SK-N-MC (cell line): ENCODE measurements around the gene FAAP100.

Experiments used
- DNase-seq: peaks from one replicate; pipeline ENCODE4 v3.0.0-alpha.2; 2011; ENCODE audit warnings: low read depth, low spot score
- H3K27ac ChIP-seq: fragments of 200-600 bp; sonication (generic); 2 replicates; pipeline ENCODE4 v1.5.1; 2016; ENCODE audit warnings: mixed run types
- H3K36me3 ChIP-seq: fragments of 200-600 bp; sonication (generic); 2 replicates; pipeline ENCODE4 v1.6.1; 2017; ENCODE audit warnings: antibody characterized with exemption, low read length, mixed read lengths; ENCODE audit not compliant: insufficient read depth
- H3K4me3 ChIP-seq: fragments of 200-600 bp; sonication (generic); 2 replicates; pipeline ENCODE4 v1.5.1; 2016
- H3K9ac ChIP-seq: fragments of 200-600 bp; sonication (generic); 2 replicates; pipeline ENCODE4 v1.8.0; 2017; ENCODE audit warnings: mixed run types, mixed read lengths; ENCODE audit not compliant: insufficient read length
- H3K9me3 ChIP-seq: fragments of 200-600 bp; sonication (generic); 2 replicates; pipeline ENCODE4 v1.6.1; 2017; ENCODE audit warnings: low read depth, mild to moderate bottlenecking, antibody characterized with exemption, low read length, moderate library complexity, mixed read lengths
- EZH2 ChIP-seq: fragments of 200-600 bp; sonication (generic); IDR thresholded peaks from one replicate; pipeline ENCODE4 v1.6.1; 2017; ENCODE audit warnings: antibody characterized with exemption
- FOXP2 ChIP-seq: optimal IDR thresholded peaks from 2 replicates; pipeline ENCODE3; 2011; ENCODE audit warnings: mild to moderate bottlenecking, moderate library complexity; ENCODE audit not compliant: insufficient read depth; ENCODE audit errors: extremely low read length, control extremely low read depth
- POLR2AphosphoS5 ChIP-seq: IDR thresholded peaks from 2 replicates; pipeline ENCODE4 v1.6.1; 2012; ENCODE audit warnings: mild to moderate bottlenecking, low read depth, low read length, borderline replicate concordance

Gene FAAP100

DNA sequence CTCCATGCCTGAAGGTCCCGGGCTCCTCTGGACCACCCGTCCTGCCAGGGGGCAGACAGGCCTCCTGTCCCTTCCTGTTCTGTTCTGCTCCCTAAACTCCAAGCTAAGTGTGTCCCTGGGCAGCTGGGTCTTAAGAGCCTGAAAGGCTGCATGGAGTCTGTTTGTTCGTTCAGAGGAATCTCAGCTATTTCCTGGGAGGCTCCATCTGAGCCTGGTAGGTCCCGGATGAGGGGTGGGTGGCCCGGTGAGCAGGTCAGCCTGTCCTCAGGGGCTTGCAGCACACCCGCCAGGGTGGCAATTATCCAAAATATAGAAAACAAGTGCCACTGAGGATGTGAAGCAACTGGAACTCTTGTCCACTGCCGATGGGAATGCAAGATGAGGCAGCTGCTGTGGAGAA, 52.1 kb downstream of the FAAP100 start:
- H3K27ac ChIP-seq = peak overlapping the region; percentile 13; the same call in 1 of the 2 replicates
- no peak for TF ChIP-seq FOXP2
- TF ChIP-seq POLR2AphosphoS5 = no peak
- no peak for DNase-seq
- H3K4me3 ChIP-seq = no peak overlapping the region
- no peaks in the 10 kb centered on the region for H3K36me3 ChIP-seq
- no peaks in the 10 kb centered on the region for H3K9me3 ChIP-seq
- H3K9ac ChIP-seq = no peak overlapping the region

DNA sequence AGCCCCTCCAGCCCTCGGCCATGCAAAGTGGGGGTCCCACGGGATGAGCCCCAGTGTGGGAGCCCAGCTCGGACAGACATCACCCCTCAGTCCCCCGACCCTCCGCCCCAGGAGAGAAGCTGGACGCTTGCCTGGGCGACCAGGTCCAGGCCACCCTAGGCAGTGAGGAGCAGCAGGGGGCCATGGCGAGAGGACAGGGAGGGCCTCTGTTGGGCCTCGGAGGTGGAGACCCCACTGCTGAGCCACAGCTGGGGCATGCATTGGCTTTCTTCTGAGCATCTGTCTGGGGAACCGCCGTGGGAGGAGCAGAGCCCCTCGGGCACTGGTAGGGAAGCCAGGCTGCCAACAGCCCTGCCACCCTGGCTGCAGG, 52.6 kb downstream of the FAAP100 start:
- TF ChIP-seq FOXP2 (no peak), EZH2 (no peak), POLR2AphosphoS5 (no peak)
- H3K36me3 ChIP-seq = no peaks in the 10 kb centered on the region
- no peaks in the 10 kb centered on the region for H3K9me3 ChIP-seq
- H3K27ac ChIP-seq = peak overlapping the region; percentile 13; the same call in 1 of the 2 replicates
- DNase-seq = no peak
- no peak overlapping the region for H3K9ac ChIP-seq
- no peak overlapping the region for H3K4me3 ChIP-seq

DNA sequence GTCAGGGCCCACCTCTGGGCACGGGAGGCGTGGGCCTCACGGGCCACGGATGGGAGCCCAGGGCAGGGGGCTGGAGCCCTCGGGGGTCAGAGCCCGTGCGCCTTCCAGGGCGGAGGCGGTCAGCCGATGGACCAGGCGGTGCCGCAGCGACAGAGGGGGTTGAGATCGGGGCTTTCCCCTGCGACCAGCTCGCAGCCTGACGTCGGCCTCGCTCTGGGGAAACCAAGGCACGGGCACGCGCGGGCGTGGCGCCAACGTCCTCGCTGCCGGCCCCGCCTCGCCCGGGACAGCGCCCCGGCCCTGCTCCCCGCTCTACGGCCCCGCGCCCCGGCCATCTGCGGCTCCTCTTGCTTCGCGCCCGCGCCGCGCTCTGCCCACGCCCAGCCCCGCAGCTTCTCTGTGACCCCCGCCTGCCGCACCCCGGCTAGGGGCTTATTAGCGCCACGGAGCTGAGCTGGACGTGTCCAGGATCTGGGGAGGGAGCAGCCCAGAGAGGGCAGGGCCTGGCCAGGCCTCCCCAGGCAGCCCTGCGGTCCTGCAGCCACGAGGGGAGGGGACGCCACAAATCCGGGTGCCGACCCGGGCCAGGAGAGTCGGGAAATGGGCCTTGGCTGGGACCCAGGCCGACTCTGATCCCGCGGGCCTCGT, 53.1 kb downstream of the FAAP100 start:
- Histone ChIP-seq H3K9ac (no peak overlapping the region), H3K36me3 (no peaks in the 10 kb centered on the region), H3K27ac (no peak overlapping the region), H3K4me3 (no peak overlapping the region), H3K9me3 (no peaks in the 10 kb centered on the region)
- TF ChIP-seq EZH2 = no peak
- no peak for TF ChIP-seq FOXP2
- no peak for TF ChIP-seq POLR2AphosphoS5
- no peak for DNase-seq

DNA sequence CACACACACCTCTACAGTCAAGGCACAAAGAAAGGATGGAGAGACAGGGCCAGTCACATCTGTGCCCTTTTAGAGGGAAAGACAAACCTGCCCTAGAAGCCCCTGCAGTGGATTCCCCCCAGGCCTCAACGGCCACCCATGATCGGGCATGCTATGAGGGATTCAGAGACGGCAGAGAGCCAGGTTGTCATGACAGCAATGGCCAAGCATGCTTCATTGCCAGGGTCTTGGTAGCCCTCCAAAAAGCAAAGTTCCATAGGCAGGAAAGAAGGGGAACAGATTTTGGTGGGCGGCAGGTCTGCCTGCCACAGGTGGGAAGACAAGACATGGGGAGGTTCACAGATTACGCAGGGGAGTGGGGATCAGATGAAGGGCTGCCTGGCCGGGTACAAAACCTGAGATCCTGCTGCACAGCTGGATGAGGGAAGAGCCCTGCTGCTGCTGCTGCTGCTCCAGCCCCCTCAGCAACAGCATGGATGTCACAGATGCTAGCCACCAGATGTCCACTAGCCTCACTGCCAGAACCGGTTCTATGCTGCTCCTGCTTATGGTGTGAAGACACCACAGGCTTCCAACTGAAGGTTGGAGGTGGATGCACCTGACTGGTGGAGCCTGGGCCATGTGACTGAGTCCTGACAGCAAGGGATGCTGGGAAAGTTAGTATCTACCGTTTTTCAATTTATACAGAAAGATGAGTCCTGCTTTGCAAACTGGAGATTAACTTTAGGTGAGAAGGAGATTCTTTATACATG, 57.4 kb downstream of the FAAP100 start:
- H3K27ac ChIP-seq = no peak overlapping the region
- no peak overlapping the region for H3K9ac ChIP-seq
- no peak for DNase-seq
- H3K36me3 ChIP-seq = no peaks in the 10 kb centered on the region
- no peaks in the 10 kb centered on the region for H3K9me3 ChIP-seq
- TF ChIP-seq EZH2 (no peak), POLR2AphosphoS5 (no peak), FOXP2 (no peak)
- H3K4me3 ChIP-seq = no peak overlapping the region

DNA sequence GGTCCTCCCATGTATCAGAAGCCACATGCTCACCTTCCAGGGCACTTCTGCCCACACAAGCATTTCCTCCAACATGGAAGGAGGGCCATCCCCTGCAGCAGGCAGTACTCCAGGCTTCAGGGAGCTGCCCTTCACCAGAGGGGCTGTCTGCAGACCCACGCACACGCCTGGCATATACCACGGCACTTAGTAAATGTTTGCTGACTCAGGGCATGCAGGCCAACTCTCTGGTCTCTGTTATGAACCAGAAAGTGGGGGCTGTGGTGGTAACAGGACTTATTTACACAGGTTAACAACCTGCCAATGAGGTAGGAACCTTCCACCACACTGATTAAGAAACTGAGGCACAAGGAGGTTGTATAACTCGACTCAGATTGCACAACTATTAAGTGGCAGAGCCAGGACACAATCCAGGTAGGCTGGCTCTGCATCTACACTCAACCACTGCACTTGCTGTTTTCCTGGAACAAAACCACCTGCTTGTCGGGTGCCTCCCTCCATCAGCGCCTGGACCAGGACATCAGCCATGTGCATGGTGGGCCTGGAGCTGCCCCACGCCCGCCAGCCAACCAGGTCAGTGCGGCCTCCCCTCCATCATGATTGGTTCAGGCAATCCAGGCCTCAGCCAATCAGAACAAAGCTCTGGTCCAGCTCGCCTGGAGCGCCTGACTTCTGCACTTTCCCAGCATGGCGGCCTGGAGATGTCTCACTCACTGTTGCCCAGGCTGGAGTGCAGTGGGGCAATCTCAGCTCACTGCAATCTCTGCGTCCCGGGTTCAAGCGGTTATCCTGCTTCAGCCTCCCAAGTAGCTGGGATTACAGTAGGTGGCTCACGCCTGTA, 58.7 kb downstream of the FAAP100 start:
- Histone ChIP-seq H3K4me3 (no peak overlapping the region), H3K36me3 (no peaks in the 10 kb centered on the region), H3K27ac (no peak overlapping the region), H3K9ac (no peak overlapping the region), H3K9me3 (no peaks in the 10 kb centered on the region)
- no peak for DNase-seq
- TF ChIP-seq EZH2 = no peak
- no peak for TF ChIP-seq POLR2AphosphoS5
- TF ChIP-seq FOXP2 = no peak

DNA sequence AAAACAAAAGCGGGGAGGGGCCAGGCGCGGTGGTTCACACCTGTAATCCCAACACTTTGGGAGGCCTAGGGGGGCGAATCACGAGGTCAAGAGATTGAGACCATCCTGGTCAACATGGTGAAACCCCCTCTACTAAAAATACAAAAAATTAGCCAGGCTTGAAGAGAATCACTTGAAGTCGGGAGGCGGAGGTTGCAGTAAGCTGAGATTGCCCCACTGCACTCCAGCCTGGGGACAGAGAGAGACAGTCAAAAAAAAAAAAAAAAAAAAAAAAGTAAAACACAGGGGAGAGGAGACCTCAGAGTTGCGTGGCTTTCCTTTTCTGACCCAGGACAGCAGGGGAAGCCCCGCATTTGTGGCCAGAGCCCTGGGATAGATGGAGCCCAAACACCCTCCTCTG, 59.4 kb downstream of the FAAP100 start:
- no peak for DNase-seq
- Histone ChIP-seq H3K9me3 (no peaks in the 10 kb centered on the region), H3K9ac (no peak overlapping the region), H3K4me3 (no peak overlapping the region), H3K27ac (no peak overlapping the region), H3K36me3 (no peaks in the 10 kb centered on the region)
- no peak for TF ChIP-seq POLR2AphosphoS5
- no peak for TF ChIP-seq FOXP2
- TF ChIP-seq EZH2 = no peak

DNA sequence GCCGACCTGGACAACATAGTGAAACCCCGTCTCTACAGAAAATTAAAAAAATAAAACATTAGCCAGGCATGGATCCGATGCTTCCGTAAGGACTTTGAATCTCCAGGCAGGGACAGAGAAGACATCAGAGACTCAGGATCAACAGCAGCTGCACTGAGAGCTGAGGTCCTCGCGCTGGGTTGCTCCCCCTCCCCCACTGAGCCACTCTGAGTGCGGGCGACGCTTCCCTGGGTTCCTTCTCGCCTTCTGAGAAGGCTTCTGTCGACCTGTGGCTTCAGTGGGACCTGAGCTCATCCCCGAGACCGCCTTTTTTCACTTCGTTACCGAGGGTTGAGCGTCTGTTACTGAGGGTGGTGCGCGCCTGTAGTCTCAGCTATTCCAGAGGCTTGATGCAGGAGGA, 60.0 kb downstream of the FAAP100 start:
- no peak for DNase-seq
- H3K36me3 ChIP-seq = no peaks in the 10 kb centered on the region
- no peak overlapping the region for H3K9ac ChIP-seq
- H3K4me3 ChIP-seq = no peak overlapping the region
- no peaks in the 10 kb centered on the region for H3K9me3 ChIP-seq
- TF ChIP-seq POLR2AphosphoS5 (no peak), EZH2 (no peak), FOXP2 (no peak)
- H3K27ac ChIP-seq = no peak overlapping the region

DNA sequence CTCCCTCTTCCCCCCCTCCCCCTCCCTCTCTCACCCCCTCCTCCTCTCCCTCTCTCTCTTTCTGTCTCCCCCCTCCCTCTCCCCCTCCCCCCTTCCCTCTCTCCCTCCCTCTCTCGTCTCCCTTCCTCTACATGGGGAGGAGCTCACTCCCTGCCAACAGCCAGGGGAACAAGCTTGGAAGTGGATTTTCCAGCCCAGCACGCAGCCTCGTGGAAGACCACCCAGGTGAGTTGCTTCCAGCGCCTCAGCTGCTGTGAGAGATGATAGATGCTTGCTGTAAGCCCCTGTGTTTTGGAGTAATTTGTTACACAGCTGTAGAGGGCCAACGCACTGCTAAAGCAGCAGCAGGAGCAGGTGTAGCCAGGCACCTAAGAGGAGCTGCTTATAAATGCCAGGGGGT, 60.4 kb downstream of the FAAP100 start:
- Histone ChIP-seq H3K27ac (no peak overlapping the region), H3K9me3 (no peaks in the 10 kb centered on the region), H3K9ac (no peak overlapping the region), H3K36me3 (no peaks in the 10 kb centered on the region), H3K4me3 (no peak overlapping the region)
- no peak for TF ChIP-seq EZH2
- no peak for TF ChIP-seq POLR2AphosphoS5
- TF ChIP-seq FOXP2 = no peak
- DNase-seq = no peak

DNA sequence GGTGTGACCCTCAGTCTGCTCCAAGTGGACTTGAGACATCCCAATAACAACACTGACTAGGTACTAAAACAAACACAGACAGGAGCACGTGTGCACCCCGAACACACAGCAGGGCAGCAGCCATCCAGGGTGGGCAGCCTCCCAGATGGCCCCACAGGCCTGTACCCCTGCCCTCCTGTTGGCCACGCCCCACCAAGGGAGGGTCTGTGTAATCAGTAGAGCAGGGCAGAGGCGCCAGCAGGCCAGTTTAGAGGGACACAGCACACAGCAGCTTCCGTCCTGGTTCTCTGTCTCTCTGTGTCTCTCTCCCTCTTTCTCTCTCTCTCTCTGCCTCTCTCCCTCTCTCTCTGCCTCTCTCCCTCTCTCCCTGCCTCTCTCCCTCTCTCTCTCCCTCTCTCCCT, 61.0 kb downstream of the FAAP100 start:
- H3K27ac ChIP-seq = 0 out of 2 replicates have a peak overlapping the region, but pooled peaks have one; percentile 19
- H3K9ac ChIP-seq = no peak overlapping the region
- TF ChIP-seq FOXP2 (no peak), EZH2 (no peak), POLR2AphosphoS5 (no peak)
- DNase-seq = no peak
- no peaks in the 10 kb centered on the region for H3K36me3 ChIP-seq
- no peaks in the 10 kb centered on the region for H3K9me3 ChIP-seq
- H3K4me3 ChIP-seq = no peak overlapping the region
